ENCODE data around the gene SORCS1.

The SORCS1 gene

GRCh38 chr10:106816318-106817085 lies 348.0 kb downstream of the SORCS1 start:
- no peak for DNase-seq (ENCODE audit: low spot score)

GRCh38 chr10:106815427-106816043 lies 349.0 kb downstream of the SORCS1 start:
- no peak for DNase-seq (ENCODE audit: low spot score)

GRCh38 chr10:106804992-106805582 lies 359.4 kb downstream of the SORCS1 start:
- no peak for DNase-seq (ENCODE audit: low spot score)

- no peak for DNase-seq (ENCODE audit: low spot score)
These were observed 361.6 kb downstream of the SORCS1 start for GRCh38 chr10:106802949-106803348.

GRCh38 chr10:106799776-106800175 lies 364.7 kb downstream of the SORCS1 start:
- DNase-seq (ENCODE audit: low spot score): no peak

- DNase-seq (ENCODE audit: low spot score): peak; percentile 13
These were observed 368.9 kb downstream of the SORCS1 start for GRCh38 chr10:106795619-106796018.

- DNase-seq (ENCODE audit: low spot score): no peak
These were observed 370.9 kb downstream of the SORCS1 start for GRCh38 chr10:106793617-106794016.

GRCh38 chr10:106789623-106790022 lies 374.9 kb downstream of the SORCS1 start:
- DNase-seq (ENCODE audit: low spot score): no peak

GRCh38 chr10:106788982-106789381 lies 375.5 kb downstream of the SORCS1 start:
- DNase-seq (ENCODE audit: low spot score): no peak

- no peak for DNase-seq (ENCODE audit: low spot score)
These were observed 379.0 kb downstream of the SORCS1 start for GRCh38 chr10:106785528-106785927.

- no peak for DNase-seq (ENCODE audit: low spot score)
These were observed 383.9 kb downstream of the SORCS1 start for GRCh38 chr10:106780632-106781031.

GRCh38 chr10:106777841-106778240 lies 386.7 kb downstream of the SORCS1 start:
- DNase-seq (ENCODE audit: low spot score): no peak

GRCh38 chr10:106775127-106775526 lies 389.4 kb downstream of the SORCS1 start:
- no peak for DNase-seq (ENCODE audit: low spot score)

GRCh38 chr10:106772957-106773356 lies 391.5 kb downstream of the SORCS1 start:
- no peak for DNase-seq (ENCODE audit: low spot score)

GRCh38 chr10:106771154-106771553 lies 393.4 kb downstream of the SORCS1 start:
- no peak for DNase-seq (ENCODE audit: low spot score)

GRCh38 chr10:106768204-106768603 lies 396.3 kb downstream of the SORCS1 start:
- no peak for DNase-seq (ENCODE audit: low spot score)

- no peak for DNase-seq (ENCODE audit: low spot score)
These were observed 398.6 kb downstream of the SORCS1 start for GRCh38 chr10:106765928-106766327.

GRCh38 chr10:106765241-106765754 lies 399.2 kb downstream of the SORCS1 start:
- no peak for DNase-seq (ENCODE audit: low spot score)

GRCh38 chr10:106764360-106764759 lies 400.1 kb downstream of the SORCS1 start:
- no peak for DNase-seq (ENCODE audit: low spot score)

- no peak for DNase-seq (ENCODE audit: low spot score)
These were observed 402.6 kb downstream of the SORCS1 start for GRCh38 chr10:106761906-106762305.

- no peak for DNase-seq (ENCODE audit: low spot score)
These were observed 407.0 kb downstream of the SORCS1 start for GRCh38 chr10:106757521-106757920.

GRCh38 chr10:106751091-106751490 lies 413.4 kb downstream of the SORCS1 start:
- DNase-seq (ENCODE audit: low spot score): no peak

- DNase-seq (ENCODE audit: low spot score): no peak
These were observed 417.6 kb downstream of the SORCS1 start for GRCh38 chr10:106746868-106747267.
